PC-9 (cell line): ENCODE measurements around the gene MARS2. TPM values are rescaled to one million over a fixed set of nuclear protein-coding genes. Genes with fewer than 3 reads are reported as not detected.
A peak's percentile ranks its signal among the peaks of the same experiment; 100 is the strongest.

Experiments
- BruUV-seq: library from RNA; stranded (reverse); fragments of 400-500 nt; replicated peaks from 2 replicates; lab custom pipeline; 2021; lab: Mats Ljungman, UMichigan
- CTCF ChIA-PET: fragments of 300-600 bp; sonication (Branson Sonifier 250); formaldehyde crosslinking; loops from one replicate; lab custom pipeline; 2022; ENCODE audit warnings: antibody characterized with exemption; lab: Charles Lee
- POLR2A ChIA-PET: fragments of 300-600 bp; sonication (Branson Sonifier 250); formaldehyde crosslinking; loops from one replicate; lab custom pipeline; 2022; ENCODE audit warnings: antibody characterized with exemption; ENCODE audit not compliant: unreplicated experiment; lab: Charles Lee
- DNase-seq, 2 experiments: peaks; one replicate each; pipeline versions ENCODE4 v3.0.0 to v3.0.0-alpha.2; 2015 to 2022; ENCODE audit warnings: mixed read lengths in 1 of 2
- H2AFZ ChIP-seq: fragments of 200-600 bp; sonication (generic); 2 replicates; pipeline ENCODE4 v1.8.1; 2017; ENCODE audit warnings: antibody characterized with exemption
- H3F3A ChIP-seq: fragments of 200-600 bp; sonication (generic); 2 replicates; pipeline ENCODE4 v1.8.1; 2017; ENCODE audit warnings: antibody characterized with exemption, mild to moderate bottlenecking, low read depth; ENCODE audit not compliant: insufficient read depth
- H3K27ac ChIP-seq: fragments of 200-600 bp; sonication (generic); 2 replicates; pipeline ENCODE4 v1.6.1; 2016; ENCODE audit warnings: mixed run types
- H3K27me3 ChIP-seq: fragments of 200-600 bp; sonication (generic); 2 replicates; pipeline ENCODE4 v1.6.1; 2016; ENCODE audit warnings: low read depth, mixed run types; ENCODE audit not compliant: insufficient read depth
- H3K36me3 ChIP-seq: fragments of 200-600 bp; sonication (generic); 2 replicates; pipeline ENCODE4 v1.6.1; 2016; ENCODE audit warnings: low read depth, mixed run types
- H3K4me1 ChIP-seq: fragments of 200-600 bp; sonication (generic); replicated peaks from 2 replicates; pipeline ENCODE4 v1.6.1; 2016; ENCODE audit warnings: mixed run types; ENCODE audit not compliant: insufficient read depth
- H3K4me2 ChIP-seq: fragments of 200-600 bp; sonication (generic); 2 replicates; pipeline ENCODE4 v1.6.1; 2017; ENCODE audit warnings: mixed run types
- H3K4me3 ChIP-seq: fragments of 200-600 bp; sonication (generic); 2 replicates; pipeline ENCODE4 v1.6.1; 2016; ENCODE audit warnings: mixed run types
- H3K79me2 ChIP-seq: fragments of 200-600 bp; sonication (generic); 2 replicates; pipeline ENCODE4 v1.6.1; 2017; ENCODE audit warnings: low read depth, mixed run types
- H3K9me2 ChIP-seq: fragments of 200-600 bp; sonication (generic); 2 replicates; pipeline ENCODE4 v1.8.1; 2017; ENCODE audit warnings: mild to moderate bottlenecking; ENCODE audit not compliant: insufficient read depth
- H3K9me3 ChIP-seq: fragments of 200-600 bp; sonication (generic); 2 replicates; pipeline ENCODE4 v1.8.1; 2016; ENCODE audit warnings: low read depth; ENCODE audit not compliant: insufficient read depth
- H4K20me1 ChIP-seq: fragments of 200-600 bp; sonication (generic); 2 replicates; pipeline ENCODE4 v1.8.1; 2017; ENCODE audit not compliant: insufficient read depth
- EZH2 ChIP-seq: fragments of 200-600 bp; sonication (generic); IDR thresholded peaks from 2 replicates; pipeline ENCODE4 v1.8.0; 2017; ENCODE audit warnings: antibody characterized with exemption, low read depth
- intact Hi-C: fragments of 100-400 bp; cut with micrococcal nuclease; formaldehyde crosslinking; loops from one replicate; pipeline ENCODE4 v1.10.0; 2022; ENCODE audit not compliant: unreplicated experiment
- total RNA-seq: library from RNA; stranded (reverse); gene quantifications from 2 replicates; pipeline ENCODE4 v1.2.3, GENCODE V29; 2021
- TF ChIP-seq, protein P1 (sequence below): fragments of 200-600 bp; sonication (generic); conservative IDR thresholded peaks from 2 replicates; pipeline ENCODE4 v1.6.1; 2017; ENCODE audit warnings: mixed run types, antibody characterized with exemption, mild to moderate bottlenecking, moderate library complexity

MARS2 gene
- total RNA-seq, 1 experiment from 2014 or later, result 5.1 TPM

DNA sequence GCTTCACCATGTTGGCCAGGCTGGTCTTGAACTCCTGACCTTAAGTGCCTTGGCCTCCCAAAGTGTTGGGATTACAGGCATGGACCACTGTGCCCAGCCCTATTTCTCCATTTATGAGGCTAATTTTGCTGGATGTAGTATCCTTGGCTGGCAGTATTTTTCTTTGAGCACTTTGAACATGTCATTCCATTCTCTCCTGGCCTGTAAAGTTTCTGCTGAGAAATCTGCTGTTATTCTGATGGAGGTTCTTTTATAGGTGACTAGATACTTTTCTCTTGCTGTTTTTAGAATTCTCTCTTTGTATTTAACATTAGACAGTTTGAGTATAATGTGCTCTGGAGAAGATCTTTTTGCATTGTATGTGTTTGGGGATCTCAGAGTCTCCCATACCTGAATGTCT is 38.9 kb upstream of the MARS2 start:
- H3K4me3 ChIP-seq, result no peak overlapping the region
- no peaks in the 10 kb centered on the region for H3K9me2 ChIP-seq
- H3K4me2 ChIP-seq, result no peak overlapping the region
- H3K27me3 ChIP-seq, result no peaks in the 10 kb centered on the region
- no TSS peak for BruUV-seq
- no peaks in the 10 kb centered on the region for H3K79me2 ChIP-seq
- H3F3A ChIP-seq, result no peaks in the 10 kb centered on the region
- H3K36me3 ChIP-seq, result no peaks in the 10 kb centered on the region
- intact Hi-C loops, result no loop called here
- H3K4me1 ChIP-seq, result no peaks in the 10 kb centered on the region
- H3K27ac ChIP-seq, result no peak overlapping the region
- no peak for DNase-seq
- no peaks in the 10 kb centered on the region for H4K20me1 ChIP-seq
- POLR2A ChIA-PET, result no interaction called here
- H3K9me3 ChIP-seq, result 0 out of 2 replicates have a peak, but pooled peaks cover 5% of the 10 kb centered on the region
- TF ChIP-seq, protein P1, sequence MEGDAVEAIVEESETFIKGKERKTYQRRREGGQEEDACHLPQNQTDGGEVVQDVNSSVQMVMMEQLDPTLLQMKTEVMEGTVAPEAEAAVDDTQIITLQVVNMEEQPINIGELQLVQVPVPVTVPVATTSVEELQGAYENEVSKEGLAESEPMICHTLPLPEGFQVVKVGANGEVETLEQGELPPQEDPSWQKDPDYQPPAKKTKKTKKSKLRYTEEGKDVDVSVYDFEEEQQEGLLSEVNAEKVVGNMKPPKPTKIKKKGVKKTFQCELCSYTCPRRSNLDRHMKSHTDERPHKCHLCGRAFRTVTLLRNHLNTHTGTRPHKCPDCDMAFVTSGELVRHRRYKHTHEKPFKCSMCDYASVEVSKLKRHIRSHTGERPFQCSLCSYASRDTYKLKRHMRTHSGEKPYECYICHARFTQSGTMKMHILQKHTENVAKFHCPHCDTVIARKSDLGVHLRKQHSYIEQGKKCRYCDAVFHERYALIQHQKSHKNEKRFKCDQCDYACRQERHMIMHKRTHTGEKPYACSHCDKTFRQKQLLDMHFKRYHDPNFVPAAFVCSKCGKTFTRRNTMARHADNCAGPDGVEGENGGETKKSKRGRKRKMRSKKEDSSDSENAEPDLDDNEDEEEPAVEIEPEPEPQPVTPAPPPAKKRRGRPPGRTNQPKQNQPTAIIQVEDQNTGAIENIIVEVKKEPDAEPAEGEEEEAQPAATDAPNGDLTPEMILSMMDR, result no peak
- no peak for TF ChIP-seq EZH2
- H2AFZ ChIP-seq, result no peak overlapping the region
- CTCF ChIA-PET, result no interaction called here

DNA sequence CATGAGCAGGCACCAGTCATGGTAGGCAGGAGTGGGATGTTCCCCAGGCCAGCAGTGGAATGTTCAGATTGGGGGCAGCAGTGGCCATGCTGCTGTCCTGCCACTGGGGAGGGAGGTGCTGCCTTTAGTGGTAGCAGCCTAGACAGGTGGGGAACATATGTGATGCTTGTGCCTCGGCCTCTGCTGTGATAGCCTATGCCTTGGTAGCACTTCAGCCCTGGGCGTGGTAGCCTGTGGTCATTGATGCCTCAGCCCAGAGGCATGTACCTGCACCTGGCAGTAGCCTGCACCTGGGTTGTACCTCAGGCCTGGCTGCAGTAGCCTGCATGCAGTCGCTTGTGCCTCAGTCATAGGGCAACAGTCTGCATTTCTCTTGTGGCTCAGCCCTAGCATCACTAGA is 36.9 kb upstream of the MARS2 start:
- no peak overlapping the region for H3K4me2 ChIP-seq
- POLR2A ChIA-PET, result no interaction called here
- intact Hi-C loops, result no loop called here

DNA sequence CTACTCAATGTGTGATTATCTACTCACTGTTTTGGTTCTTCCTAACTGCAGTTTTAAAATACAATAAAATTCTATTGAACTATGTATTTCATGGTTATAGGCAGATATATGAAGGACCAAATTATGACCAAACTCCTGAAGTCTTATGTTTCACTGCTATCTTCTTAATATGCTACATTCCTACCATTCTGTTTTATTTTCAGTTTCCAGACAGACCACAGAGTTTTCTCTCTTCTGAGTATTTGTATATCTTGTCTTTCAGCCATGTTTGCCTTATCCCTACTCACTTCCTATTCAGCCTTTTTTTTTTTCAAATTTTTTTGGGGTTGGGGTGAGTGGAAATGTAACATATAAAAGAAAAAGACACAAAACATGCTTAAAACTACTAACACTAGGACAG is 36.1 kb upstream of the MARS2 start:
- CTCF ChIA-PET, result no interaction called here
- Histone ChIP-seq H3K27me3 (no peaks in the 10 kb centered on the region), H3K9me2 (no peaks in the 10 kb centered on the region), H2AFZ (no peak overlapping the region), H3K79me2 (no peaks in the 10 kb centered on the region), H3K4me2 (no peak overlapping the region), H4K20me1 (no peaks in the 10 kb centered on the region), H3K36me3 (no peaks in the 10 kb centered on the region), H3K27ac (no peak overlapping the region), H3K9me3 (0 out of 2 replicates have a peak, but pooled peaks cover 5% of the 10 kb centered on the region), H3K4me1 (no peaks in the 10 kb centered on the region), H3K4me3 (no peak overlapping the region), H3F3A (no peaks in the 10 kb centered on the region)
- POLR2A ChIA-PET, result no interaction called here
- intact Hi-C loops, result no loop called here
- BruUV-seq, result no TSS peak
- DNase-seq, result no peak
- TF ChIP-seq EZH2, result no peak
- TF ChIP-seq, protein P1, result no peak

More for the DNA sequence above, 36.9 kb upstream of the MARS2 start:
- Histone ChIP-seq H3K79me2 (no peaks in the 10 kb centered on the region), H3K9me2 (no peaks in the 10 kb centered on the region), H4K20me1 (no peaks in the 10 kb centered on the region), H3K4me3 (no peak overlapping the region), H2AFZ (no peak overlapping the region), H3K9me3 (0 out of 2 replicates have a peak, but pooled peaks cover 5% of the 10 kb centered on the region), H3K36me3 (no peaks in the 10 kb centered on the region), H3K27me3 (no peaks in the 10 kb centered on the region), H3F3A (no peaks in the 10 kb centered on the region), H3K4me1 (no peaks in the 10 kb centered on the region), H3K27ac (no peak overlapping the region)
- DNase-seq, result peak in 1 of 2 experiments; percentile 3
- CTCF ChIA-PET, result no interaction called here
- no peak for TF ChIP-seq EZH2
- TF ChIP-seq, protein P1, result no peak
- BruUV-seq, result no TSS peak
